MM.1S (cell line): ENCODE data around the gene SLC36A1.

Source experiments
- DNase-seq: peaks from one replicate; pipeline ENCODE4 v3.0.0-alpha.2; 2015
- H2AFZ ChIP-seq: fragments of 300-600 bp; sonication (generic); 2 replicates; pipeline ENCODE4 v1.6.0; 2016; ENCODE audit warnings: antibody characterized with exemption, low read length
- H3F3A ChIP-seq: fragments of 300-600 bp; sonication (generic); 2 replicates; pipeline ENCODE4 v1.6.1; 2016; ENCODE audit warnings: mild to moderate bottlenecking, antibody characterized with exemption, low read length, moderate library complexity, mixed read lengths; ENCODE audit not compliant: insufficient read depth
- H3K27ac ChIP-seq: fragments of 300-600 bp; sonication (generic); 2 replicates; pipeline ENCODE4 v1.5.1; 2016; ENCODE audit warnings: mild to moderate bottlenecking, low read length
- H3K27me3 ChIP-seq: fragments of 300-600 bp; sonication (generic); replicated peaks from 2 replicates; pipeline ENCODE4 v1.6.0; 2016; ENCODE audit warnings: low read length; ENCODE audit not compliant: insufficient read depth
- H3K36me3 ChIP-seq: fragments of 300-600 bp; sonication (generic); replicated peaks from 2 replicates; pipeline ENCODE4 v1.6.1; 2016; ENCODE audit warnings: mild to moderate bottlenecking, low read length, mixed read lengths; ENCODE audit not compliant: insufficient read depth
- H3K4me1 ChIP-seq: fragments of 300-600 bp; sonication (generic); 2 replicates; pipeline ENCODE4 v1.6.1; 2016; ENCODE audit warnings: low read length, mixed read lengths
- H3K4me2 ChIP-seq: fragments of 300-600 bp; sonication (generic); 2 replicates; pipeline ENCODE4 v1.6.0; 2016; ENCODE audit warnings: low read depth, low read length
- H3K4me3 ChIP-seq: fragments of 300-600 bp; sonication (generic); 2 replicates; pipeline ENCODE4 v1.5.1; 2016; ENCODE audit warnings: low read length, mixed read lengths
- H3K79me2 ChIP-seq: fragments of 300-600 bp; sonication (generic); 2 replicates; pipeline ENCODE4 v1.6.1; 2016; ENCODE audit warnings: mixed run types, low read length, mixed read lengths
- H3K9ac ChIP-seq: fragments of 300-600 bp; sonication (generic); 2 replicates; pipeline ENCODE4 v1.6.1; 2016; ENCODE audit warnings: low read length, mixed read lengths
- H3K9me2 ChIP-seq: fragments of 300-600 bp; sonication (generic); replicated peaks from 2 replicates; pipeline ENCODE4 v1.6.1; 2016; ENCODE audit warnings: mild to moderate bottlenecking, low read length, mixed read lengths; ENCODE audit not compliant: insufficient read depth
- H3K9me3 ChIP-seq: fragments of 300-600 bp; sonication (generic); replicated peaks from 2 replicates; pipeline ENCODE4 v1.6.1; 2016; ENCODE audit warnings: mild to moderate bottlenecking, low read length, mixed read lengths; ENCODE audit not compliant: insufficient read depth
- H4K20me1 ChIP-seq: fragments of 300-600 bp; sonication (generic); 2 replicates; pipeline ENCODE4 v1.6.1; 2016; ENCODE audit warnings: mild to moderate bottlenecking, low read length, moderate library complexity, mixed read lengths; ENCODE audit not compliant: insufficient read depth
- EZH2 ChIP-seq: fragments of 300-600 bp; sonication (generic); optimal IDR thresholded peaks from 2 replicates; pipeline ENCODE3; 2017; ENCODE audit warnings: low read depth, mild to moderate bottlenecking, antibody characterized with exemption, low read length, mixed read lengths
- EZH2phosphoT487 ChIP-seq: fragments of 300-600 bp; sonication (generic); IDR thresholded peaks from 2 replicates; pipeline ENCODE4 v1.6.1; 2018; ENCODE audit warnings: antibody characterized with exemption, low read length
- TF ChIP-seq, protein P1 (sequence below): fragments of 300-600 bp; sonication (generic); IDR thresholded peaks from 2 replicates; pipeline ENCODE4 v1.5.1; 2016; ENCODE audit warnings: antibody characterized with exemption, low read length, mixed read lengths

Gene SLC36A1

DNA sequence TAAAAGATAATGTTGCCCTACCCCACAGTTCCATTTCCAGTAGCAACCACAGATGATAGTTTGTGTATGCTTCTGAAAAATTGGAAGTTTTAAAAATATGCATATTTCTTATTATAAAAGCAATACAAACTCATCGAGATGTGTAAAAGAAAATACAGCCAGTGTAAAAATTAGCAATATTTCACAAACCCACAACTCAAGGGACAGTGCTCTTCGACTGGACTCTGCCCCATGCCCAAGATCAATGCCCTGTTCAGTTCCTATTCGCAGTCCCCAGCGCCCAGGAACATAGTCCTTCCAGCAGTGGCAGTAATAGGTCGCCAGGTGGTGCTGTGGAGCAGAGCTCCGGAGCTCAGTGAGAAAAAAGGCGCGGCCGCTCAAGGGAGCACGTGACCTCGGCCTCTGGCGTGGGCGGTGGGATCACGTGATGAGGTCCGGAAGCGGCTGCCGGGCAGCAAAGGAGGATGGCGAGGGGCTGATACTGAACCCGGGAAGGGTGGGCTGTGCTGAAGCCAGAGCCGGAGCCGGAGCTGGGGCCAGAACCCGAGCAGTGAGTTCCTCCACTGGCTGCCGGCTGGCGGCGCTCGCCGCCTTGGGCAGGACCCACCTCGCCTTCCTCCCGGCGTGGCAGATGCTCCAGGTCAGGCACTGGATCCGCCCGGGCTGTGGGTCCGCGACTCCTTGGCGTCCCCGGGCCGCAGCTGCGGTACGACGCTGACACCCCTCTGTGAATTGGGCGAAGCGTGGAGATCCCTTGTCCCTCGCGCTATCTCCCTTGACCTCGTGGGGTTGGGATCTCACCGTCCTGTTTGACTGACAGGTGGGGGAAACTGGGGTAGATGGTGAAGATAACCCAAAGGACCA lies at the start of gene SLC36A1:
Gene SLC36A1, plus strand, starts transcription at position 430 of the 864 bp plus-strand sequence. CDS start 11,190 bp downstream, outside the sequence.
- Histone ChIP-seq H3K27me3 (no peaks in the 10 kb centered on the region), H3F3A (0 out of 2 replicates have a peak, but pooled peaks cover 6% of the 10 kb centered on the region), H3K9me3 (no peaks in the 10 kb centered on the region), H3K79me2 (no peaks in the 10 kb centered on the region), H3K9me2 (no peaks in the 10 kb centered on the region), H3K36me3 (no peaks in the 10 kb centered on the region), H3K27ac (no peak within 1 kb of the TSS), H2AFZ (peak within 1 kb of the TSS; percentile 100), H3K4me1 (no peaks in the 10 kb centered on the region), H4K20me1 (no peaks in the 10 kb centered on the region), H3K4me2 (peak within 1 kb of the TSS; percentile 100), H3K9ac (peak within 1 kb of the TSS; percentile 57; the same call in 1 of the 2 replicates), H3K4me3 (peak within 1 kb of the TSS; percentile 95)
- TF ChIP-seq, protein P1, sequence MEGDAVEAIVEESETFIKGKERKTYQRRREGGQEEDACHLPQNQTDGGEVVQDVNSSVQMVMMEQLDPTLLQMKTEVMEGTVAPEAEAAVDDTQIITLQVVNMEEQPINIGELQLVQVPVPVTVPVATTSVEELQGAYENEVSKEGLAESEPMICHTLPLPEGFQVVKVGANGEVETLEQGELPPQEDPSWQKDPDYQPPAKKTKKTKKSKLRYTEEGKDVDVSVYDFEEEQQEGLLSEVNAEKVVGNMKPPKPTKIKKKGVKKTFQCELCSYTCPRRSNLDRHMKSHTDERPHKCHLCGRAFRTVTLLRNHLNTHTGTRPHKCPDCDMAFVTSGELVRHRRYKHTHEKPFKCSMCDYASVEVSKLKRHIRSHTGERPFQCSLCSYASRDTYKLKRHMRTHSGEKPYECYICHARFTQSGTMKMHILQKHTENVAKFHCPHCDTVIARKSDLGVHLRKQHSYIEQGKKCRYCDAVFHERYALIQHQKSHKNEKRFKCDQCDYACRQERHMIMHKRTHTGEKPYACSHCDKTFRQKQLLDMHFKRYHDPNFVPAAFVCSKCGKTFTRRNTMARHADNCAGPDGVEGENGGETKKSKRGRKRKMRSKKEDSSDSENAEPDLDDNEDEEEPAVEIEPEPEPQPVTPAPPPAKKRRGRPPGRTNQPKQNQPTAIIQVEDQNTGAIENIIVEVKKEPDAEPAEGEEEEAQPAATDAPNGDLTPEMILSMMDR: peak; percentile 95
- no peak for TF ChIP-seq EZH2
- DNase-seq: peak; percentile 94

DNA sequence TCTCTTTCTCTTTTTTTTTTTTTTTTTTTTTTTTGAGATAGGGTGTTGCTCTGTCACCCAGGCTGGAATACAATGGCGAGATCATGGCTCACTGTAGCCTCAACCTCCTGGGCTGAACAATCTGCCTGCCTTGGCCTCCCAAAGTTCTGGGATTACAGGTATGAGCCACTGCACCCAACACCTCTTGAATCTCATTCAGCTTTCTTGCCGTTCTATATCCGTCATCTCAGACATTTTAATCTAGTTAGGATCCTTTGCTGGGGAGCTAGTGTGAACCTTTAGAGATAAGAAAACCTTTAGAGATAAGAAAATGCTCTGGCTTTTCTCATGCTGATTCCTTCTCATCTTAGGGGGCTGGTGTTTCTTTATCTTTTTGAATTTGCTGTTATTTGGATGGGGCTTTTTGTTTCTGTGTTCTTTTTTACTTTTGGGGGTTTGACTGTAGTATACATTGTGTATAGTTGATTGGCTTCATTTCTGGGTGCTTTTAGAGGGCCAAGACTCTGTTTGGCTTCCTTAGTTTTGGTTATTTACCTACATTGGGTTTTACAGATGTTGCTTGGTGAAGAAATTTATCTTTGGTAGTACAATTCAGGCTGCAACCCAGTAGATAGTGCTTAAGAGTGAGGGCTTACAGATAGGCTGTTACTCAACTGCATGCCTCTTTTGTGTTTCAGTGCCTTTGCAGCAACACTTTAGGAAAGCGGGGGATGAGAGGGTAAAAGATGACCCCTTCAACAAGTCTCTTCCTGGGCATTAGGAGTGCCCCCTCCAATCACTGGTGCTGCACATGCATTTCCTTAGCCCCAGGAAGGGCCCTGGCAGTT lies 41.9 kb upstream of the SLC36A1 start:
- Histone ChIP-seq H3K4me1 (no peaks in the 10 kb centered on the region), H3K27me3 (no peaks in the 10 kb centered on the region), H3K9me2 (no peaks in the 10 kb centered on the region), H3K79me2 (no peaks in the 10 kb centered on the region), H3K4me2 (no peak overlapping the region), H3K27ac (no peak overlapping the region), H3K9me3 (no peaks in the 10 kb centered on the region), H3F3A (no peaks in the 10 kb centered on the region), H3K9ac (no peak overlapping the region), H2AFZ (no peak overlapping the region), H4K20me1 (no peaks in the 10 kb centered on the region), H3K36me3 (no peaks in the 10 kb centered on the region), H3K4me3 (no peak overlapping the region)
- DNase-seq: no peak
- TF ChIP-seq EZH2phosphoT487: no peak
- TF ChIP-seq, protein P1: no peak
- no peak for TF ChIP-seq EZH2

DNA sequence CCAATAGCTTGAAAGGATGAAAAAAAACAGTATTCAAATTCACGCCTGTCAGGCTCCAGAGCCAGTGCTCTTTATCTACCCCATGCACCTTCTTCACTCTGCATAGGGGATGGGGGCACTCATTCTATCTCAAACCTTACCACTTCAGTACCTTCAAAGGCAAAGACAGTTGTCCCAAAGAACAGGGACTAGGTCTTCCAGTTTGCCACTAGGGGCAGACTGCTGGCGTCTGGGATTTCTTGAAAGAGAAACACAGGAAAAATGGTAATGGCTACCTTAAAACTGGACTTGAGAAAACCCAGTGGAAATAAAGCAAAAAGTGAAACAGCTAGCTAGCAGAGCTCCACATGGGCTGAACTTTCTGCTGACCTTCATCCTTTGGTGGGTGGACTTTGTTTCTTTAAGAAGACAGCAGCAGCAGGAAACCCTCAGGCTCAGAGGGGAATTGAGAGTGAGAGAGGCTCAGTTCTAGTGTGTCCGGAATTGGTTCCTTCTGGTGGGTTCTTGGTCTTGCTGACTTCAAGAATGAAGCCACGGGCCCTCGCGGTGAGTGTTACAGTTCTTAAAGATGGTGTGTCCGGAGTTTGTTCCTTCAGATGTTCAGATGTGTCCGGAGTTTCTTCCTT lies 41.0 kb upstream of the SLC36A1 start:
- Histone ChIP-seq H2AFZ (peak overlapping the region; percentile 59), H3K4me2 (peak overlapping the region; percentile 46; the same call in 1 of the 2 replicates), H3K9me3 (no peaks in the 10 kb centered on the region), H3K27ac (no peak overlapping the region), H3K4me3 (peak overlapping the region; percentile 21; the same call in 1 of the 2 replicates), H4K20me1 (no peaks in the 10 kb centered on the region), H3K9ac (no peak overlapping the region), H3K4me1 (no peaks in the 10 kb centered on the region), H3K9me2 (no peaks in the 10 kb centered on the region), H3K27me3 (no peaks in the 10 kb centered on the region), H3F3A (no peaks in the 10 kb centered on the region), H3K79me2 (no peaks in the 10 kb centered on the region), H3K36me3 (no peaks in the 10 kb centered on the region)
- DNase-seq: peak; percentile 43
- TF ChIP-seq, protein P1: peak; percentile 67
- no peak for TF ChIP-seq EZH2phosphoT487
- TF ChIP-seq EZH2: no peak
